ENCODE data around the gene PACS2. TPM values are rescaled to one million over a fixed set of nuclear protein-coding genes. Genes with fewer than 3 reads are reported as not detected.
"Not testable (repeated sequence)": the region's sequence is repeated elsewhere in the genome, so short reads cannot be mapped to it uniquely, and the experiment has no call there.

PACS2 gene
- polyA plus RNA-seq, 2 donors: 17.8 to 39.2 TPM

GRCh38 chr14:105275267-105275946, 39.1 kb upstream of the PACS2 start:
- Histone ChIP-seq H3K9me3 (ENCODE audit: control insufficient read depth in 2 of 2, insufficient read depth in 1 of 2, low read depth in 1 of 2, low read length in 1 of 2) (no peaks in the 10 kb centered on the region), H3K4me3 (ENCODE audit: low read depth in 1 of 2, low read length in 2 of 2) (no peak overlapping the region), H3K27me3 (ENCODE audit: control insufficient read depth in 1 of 2, insufficient read depth in 2 of 2, low read length in 2 of 2) (no peaks in the 10 kb centered on the region), H3K4me1 (ENCODE audit: control insufficient read depth in 2 of 2, insufficient read depth in 2 of 2, low read length in 1 of 2) (peaks cover 3 to 11% of the 10 kb centered on the region in 2 donors), H3K36me3 (ENCODE audit: control insufficient read depth in 2 of 2, insufficient read depth in 2 of 2, low read length in 1 of 2) (peaks cover 0 to 10% of the 10 kb centered on the region in 2 donors), H3K27ac (ENCODE audit: low read depth in 2 of 2, low read length in 1 of 2) (no peak overlapping the region)
- WGBS, 2 donors: 81 to 84% methylated on average over 16 of the region's 16 CpGs

DNA sequence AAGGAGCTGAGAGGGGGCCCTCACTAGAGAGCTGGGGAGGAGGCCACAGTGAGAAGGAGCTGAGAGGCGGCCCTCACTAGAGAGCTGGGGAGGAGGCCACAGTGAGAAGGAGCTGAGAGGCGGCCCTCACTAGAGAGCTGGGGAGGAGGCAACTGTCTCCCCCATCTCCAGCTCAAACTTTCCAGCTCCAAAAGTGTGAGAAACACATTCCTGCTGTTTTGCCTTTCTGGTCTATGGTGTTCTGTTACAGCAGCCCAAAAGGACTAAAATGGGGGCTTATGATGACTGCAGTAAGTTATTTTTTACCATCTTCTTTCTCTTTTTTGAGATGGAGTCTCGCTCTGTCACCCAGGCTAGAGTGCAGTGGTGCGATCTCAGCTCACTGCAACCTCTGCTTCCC, 37.1 kb upstream of the PACS2 start:
- not testable (repeated sequence) for H3K4me1 ChIP-seq (ENCODE audit: control insufficient read depth in 2 of 2, insufficient read depth in 2 of 2, low read length in 1 of 2); H3K27ac ChIP-seq (ENCODE audit: low read depth in 2 of 2, low read length in 1 of 2)

GRCh38 chr14:105279642-105280361, 34.7 kb upstream of the PACS2 start:
- H3K27me3 ChIP-seq (ENCODE audit: control insufficient read depth in 1 of 2, insufficient read depth in 2 of 2, low read length in 2 of 2): no peaks in the 10 kb centered on the region
- no peaks in the 10 kb centered on the region for H3K4me1 ChIP-seq (ENCODE audit: control insufficient read depth in 2 of 2, insufficient read depth in 2 of 2, low read length in 1 of 2)
- WGBS, 2 donors: 91 to 92% methylated on average over 18 of the region's 18 CpGs
- H3K9me3 ChIP-seq (ENCODE audit: control insufficient read depth in 2 of 2, insufficient read depth in 1 of 2, low read depth in 1 of 2, low read length in 1 of 2): no peaks in the 10 kb centered on the region
- H3K4me3 ChIP-seq (ENCODE audit: low read depth in 1 of 2, low read length in 2 of 2): no peak overlapping the region
- H3K27ac ChIP-seq (ENCODE audit: low read depth in 2 of 2, low read length in 1 of 2): no peak overlapping the region
- peaks cover 0 to 6% of the 10 kb centered on the region in 2 donors for H3K36me3 ChIP-seq (ENCODE audit: control insufficient read depth in 2 of 2, insufficient read depth in 2 of 2, low read length in 1 of 2)

More for the DNA sequence above, 37.1 kb upstream of the PACS2 start:
- 43 to 100% methylated on average over 3 of the region's 4 CpGs for WGBS, 2 donors
- H3K27me3 ChIP-seq (ENCODE audit: control insufficient read depth in 1 of 2, insufficient read depth in 2 of 2, low read length in 2 of 2); H3K36me3 ChIP-seq (ENCODE audit: control insufficient read depth in 2 of 2, insufficient read depth in 2 of 2, low read length in 1 of 2); H3K9me3 ChIP-seq (ENCODE audit: control insufficient read depth in 2 of 2, insufficient read depth in 1 of 2, low read depth in 1 of 2, low read length in 1 of 2); H3K4me3 ChIP-seq (ENCODE audit: low read depth in 1 of 2, low read length in 2 of 2): not testable (repeated sequence)

DNA sequence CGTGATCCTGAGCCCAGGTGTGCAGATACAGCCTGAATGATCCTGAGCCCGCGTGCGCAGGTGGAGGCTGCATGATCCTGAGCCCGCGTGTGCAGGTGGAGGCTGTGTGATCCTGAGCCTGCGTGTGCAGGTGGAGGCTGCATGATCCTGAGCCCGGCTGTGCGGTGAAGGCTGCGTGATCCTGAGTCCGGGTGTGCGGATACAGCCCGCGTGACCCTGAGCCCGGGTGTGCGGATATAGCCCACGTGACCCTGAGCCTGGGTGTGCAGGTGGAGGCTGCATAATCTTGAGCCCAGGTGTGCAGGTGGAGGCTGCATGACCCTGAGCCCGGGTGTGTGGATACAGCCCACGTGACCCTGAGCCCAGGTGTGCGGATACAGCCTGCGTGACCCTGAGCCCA, 34.0 kb upstream of the PACS2 start:
- WGBS, 2 donors: 89 to 96% methylated on average over 21 of the region's 21 CpGs
- Histone ChIP-seq H3K27ac (ENCODE audit: low read depth in 2 of 2, low read length in 1 of 2) (no peak overlapping the region), H3K4me1 (ENCODE audit: control insufficient read depth in 2 of 2, insufficient read depth in 2 of 2, low read length in 1 of 2) (no peaks in the 10 kb centered on the region), H3K36me3 (ENCODE audit: control insufficient read depth in 2 of 2, insufficient read depth in 2 of 2, low read length in 1 of 2) (peaks cover 0 to 6% of the 10 kb centered on the region in 2 donors), H3K9me3 (ENCODE audit: control insufficient read depth in 2 of 2, insufficient read depth in 1 of 2, low read depth in 1 of 2, low read length in 1 of 2) (no peaks in the 10 kb centered on the region), H3K4me3 (ENCODE audit: low read depth in 1 of 2, low read length in 2 of 2) (no peak overlapping the region), H3K27me3 (ENCODE audit: control insufficient read depth in 1 of 2, insufficient read depth in 2 of 2, low read length in 2 of 2) (no peaks in the 10 kb centered on the region)

GRCh38 chr14:105281371-105282097, 33.0 kb upstream of the PACS2 start:
- Histone ChIP-seq H3K27me3 (ENCODE audit: control insufficient read depth in 1 of 2, insufficient read depth in 2 of 2, low read length in 2 of 2) (no peaks in the 10 kb centered on the region), H3K4me1 (ENCODE audit: control insufficient read depth in 2 of 2, insufficient read depth in 2 of 2, low read length in 1 of 2) (no peaks in the 10 kb centered on the region)
- WGBS, 2 donors: 64 to 65% methylated on average over 23 of the region's 23 CpGs

GRCh38 chr14:105282098-105282725, 32.3 kb upstream of the PACS2 start:
- Histone ChIP-seq H3K4me3 (ENCODE audit: low read depth in 1 of 2, low read length in 2 of 2) (no peak overlapping the region), H3K4me1 (ENCODE audit: control insufficient read depth in 2 of 2, insufficient read depth in 2 of 2, low read length in 1 of 2) (peaks cover 0 to 4% of the 10 kb centered on the region in 2 donors), H3K27ac (ENCODE audit: low read depth in 2 of 2, low read length in 1 of 2) (no peak overlapping the region), H3K9me3 (ENCODE audit: control insufficient read depth in 2 of 2, insufficient read depth in 1 of 2, low read depth in 1 of 2, low read length in 1 of 2) (no peaks in the 10 kb centered on the region), H3K36me3 (ENCODE audit: control insufficient read depth in 2 of 2, insufficient read depth in 2 of 2, low read length in 1 of 2) (peaks cover 0 to 6% of the 10 kb centered on the region in 2 donors), H3K27me3 (ENCODE audit: control insufficient read depth in 1 of 2, insufficient read depth in 2 of 2, low read length in 2 of 2) (no peaks in the 10 kb centered on the region)
- WGBS, 2 donors: 59 to 69% methylated on average over 16 of the region's 16 CpGs

More at GRCh38 chr14:105281371-105282097, 33.0 kb upstream of the PACS2 start:
- no peak overlapping the region for H3K27ac ChIP-seq (ENCODE audit: low read depth in 2 of 2, low read length in 1 of 2)
- H3K36me3 ChIP-seq (ENCODE audit: control insufficient read depth in 2 of 2, insufficient read depth in 2 of 2, low read length in 1 of 2): peaks cover 0 to 6% of the 10 kb centered on the region in 2 donors
- H3K4me3 ChIP-seq (ENCODE audit: low read depth in 1 of 2, low read length in 2 of 2): no peak overlapping the region
- H3K9me3 ChIP-seq (ENCODE audit: control insufficient read depth in 2 of 2, insufficient read depth in 1 of 2, low read depth in 1 of 2, low read length in 1 of 2): no peaks in the 10 kb centered on the region

- Histone ChIP-seq H3K27me3 (ENCODE audit: control insufficient read depth in 1 of 2, insufficient read depth in 2 of 2, low read length in 2 of 2) (no peaks in the 10 kb centered on the region), H3K36me3 (ENCODE audit: control insufficient read depth in 2 of 2, insufficient read depth in 2 of 2, low read length in 1 of 2) (peaks cover 0 to 7% of the 10 kb centered on the region in 2 donors), H3K27ac (ENCODE audit: low read depth in 2 of 2, low read length in 1 of 2) (no peak overlapping the region), H3K9me3 (ENCODE audit: control insufficient read depth in 2 of 2, insufficient read depth in 1 of 2, low read depth in 1 of 2, low read length in 1 of 2) (no peaks in the 10 kb centered on the region), H3K4me3 (ENCODE audit: low read depth in 1 of 2, low read length in 2 of 2) (no peak overlapping the region), H3K4me1 (ENCODE audit: control insufficient read depth in 2 of 2, insufficient read depth in 2 of 2, low read length in 1 of 2) (peaks cover 0 to 4% of the 10 kb centered on the region in 2 donors)
- WGBS, 2 donors: 80 to 85% methylated on average over 10 of the region's 10 CpGs
These were observed 31.5 kb upstream of the PACS2 start for GRCh38 chr14:105283028-105283427.

DNA sequence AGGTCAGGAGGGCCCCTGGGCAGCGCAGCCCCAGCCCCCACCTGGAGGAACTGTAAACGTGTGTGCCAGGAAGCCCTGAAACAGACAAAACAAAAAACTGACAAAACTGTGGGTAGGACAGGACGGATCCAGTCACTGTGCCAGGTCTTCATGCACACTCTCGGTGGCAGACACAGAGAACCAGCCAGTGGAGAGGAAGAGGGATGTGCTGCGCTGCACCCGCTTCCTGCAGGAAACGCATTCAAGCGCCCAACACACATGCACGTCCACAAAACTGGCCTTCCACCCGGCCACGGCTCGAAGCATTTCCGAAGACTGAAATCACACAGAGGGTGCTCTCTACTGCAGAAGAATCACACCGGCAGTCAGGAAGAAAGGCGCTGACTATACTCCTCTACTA, 30.6 kb upstream of the PACS2 start:
- Histone ChIP-seq H3K9me3 (ENCODE audit: control insufficient read depth in 2 of 2, insufficient read depth in 1 of 2, low read depth in 1 of 2, low read length in 1 of 2) (no peaks in the 10 kb centered on the region), H3K27me3 (ENCODE audit: control insufficient read depth in 1 of 2, insufficient read depth in 2 of 2, low read length in 2 of 2) (no peaks in the 10 kb centered on the region), H3K4me1 (ENCODE audit: control insufficient read depth in 2 of 2, insufficient read depth in 2 of 2, low read length in 1 of 2) (peaks cover 0 to 4% of the 10 kb centered on the region in 2 donors), H3K27ac (ENCODE audit: low read depth in 2 of 2, low read length in 1 of 2) (no peak overlapping the region), H3K36me3 (ENCODE audit: control insufficient read depth in 2 of 2, insufficient read depth in 2 of 2, low read length in 1 of 2) (peaks cover 0 to 7% of the 10 kb centered on the region in 2 donors), H3K4me3 (ENCODE audit: low read depth in 1 of 2, low read length in 2 of 2) (no peak overlapping the region)
- WGBS, 2 donors: 67 to 72% methylated on average over 15 of the region's 15 CpGs

- WGBS, 2 donors: 83 to 89% methylated on average over 8 of the region's 8 CpGs
- Histone ChIP-seq H3K4me1 (ENCODE audit: control insufficient read depth in 2 of 2, insufficient read depth in 2 of 2, low read length in 1 of 2) (peaks cover 0 to 4% of the 10 kb centered on the region in 2 donors), H3K9me3 (ENCODE audit: control insufficient read depth in 2 of 2, insufficient read depth in 1 of 2, low read depth in 1 of 2, low read length in 1 of 2) (no peaks in the 10 kb centered on the region), H3K27me3 (ENCODE audit: control insufficient read depth in 1 of 2, insufficient read depth in 2 of 2, low read length in 2 of 2) (no peaks in the 10 kb centered on the region), H3K36me3 (ENCODE audit: control insufficient read depth in 2 of 2, insufficient read depth in 2 of 2, low read length in 1 of 2) (peaks cover 0 to 5% of the 10 kb centered on the region in 2 donors), H3K4me3 (ENCODE audit: low read depth in 1 of 2, low read length in 2 of 2) (no peak overlapping the region), H3K27ac (ENCODE audit: low read depth in 2 of 2, low read length in 1 of 2) (no peak overlapping the region)
These were observed 29.4 kb upstream of the PACS2 start for GRCh38 chr14:105285174-105285573.

Measured in esophagus (tissue), 2 donors.